NCI-H2171 treated with DMSO at 0.1 percent for 48 hours (cell line): ENCODE results near the gene CNNM3.

ENCODE experiments used
- DNase-seq: peaks from one replicate; lab custom pipeline; 2025; lab: John Stamatoyannopoulos, UW

The CNNM3 gene

DNA sequence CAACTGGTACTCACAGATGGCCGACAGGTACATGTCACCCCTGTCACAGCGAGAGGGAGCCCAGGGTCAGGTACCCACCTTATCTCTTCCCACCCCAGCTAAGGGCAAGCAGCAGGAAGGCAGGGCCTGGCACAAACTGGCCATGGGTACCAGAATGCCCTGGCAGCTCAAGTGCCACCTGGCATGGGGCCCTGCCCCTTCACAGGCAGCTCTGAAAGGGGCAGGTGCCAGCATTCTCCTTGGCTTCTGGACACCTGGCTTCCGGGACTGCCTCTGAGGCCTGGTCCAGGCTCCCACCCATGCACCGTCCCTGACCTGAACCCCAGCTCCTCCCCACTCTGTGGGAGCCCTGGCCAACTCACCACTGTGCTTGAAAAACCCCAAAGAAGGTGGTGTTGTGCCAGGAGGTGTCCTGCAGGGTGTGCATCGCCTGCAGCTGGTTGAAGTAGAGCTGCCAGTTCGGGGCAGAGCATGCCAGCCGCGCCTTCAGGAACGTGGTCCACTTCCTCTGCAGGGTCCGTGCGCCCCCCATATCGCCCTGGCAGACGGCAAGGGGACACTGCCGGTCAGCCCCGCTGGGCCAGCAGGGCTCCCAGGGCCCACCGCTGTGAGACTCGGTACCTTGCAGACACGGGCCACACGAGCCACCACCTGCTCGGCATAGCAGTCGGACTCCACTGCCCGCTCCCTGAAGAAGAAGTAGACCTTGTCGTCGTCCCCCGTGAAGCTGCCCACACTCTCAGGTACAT lies 48.4 kb downstream of the CNNM3 start:
- no peak for DNase-seq

DNA sequence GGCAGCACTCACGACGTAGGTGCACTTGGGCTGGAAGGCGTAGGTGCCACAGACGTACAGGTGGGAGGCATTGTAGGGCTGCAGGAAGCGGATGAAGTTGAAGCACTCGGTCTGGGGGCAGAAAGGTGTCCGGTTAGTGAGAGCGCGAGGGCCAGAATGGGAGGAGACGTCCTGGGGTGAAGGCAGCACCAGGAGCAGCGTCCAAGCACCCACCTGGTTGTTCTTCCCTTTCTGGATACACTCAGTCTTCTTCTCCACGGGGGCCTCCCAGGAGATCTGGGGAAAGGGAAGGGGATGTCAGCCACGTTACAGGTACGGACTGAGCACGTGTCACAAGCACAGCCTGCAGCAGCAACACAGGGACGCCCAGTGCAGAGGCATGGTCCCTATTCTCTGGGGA lies 49.6 kb downstream of the CNNM3 start:
- DNase-seq = no peak

DNA sequence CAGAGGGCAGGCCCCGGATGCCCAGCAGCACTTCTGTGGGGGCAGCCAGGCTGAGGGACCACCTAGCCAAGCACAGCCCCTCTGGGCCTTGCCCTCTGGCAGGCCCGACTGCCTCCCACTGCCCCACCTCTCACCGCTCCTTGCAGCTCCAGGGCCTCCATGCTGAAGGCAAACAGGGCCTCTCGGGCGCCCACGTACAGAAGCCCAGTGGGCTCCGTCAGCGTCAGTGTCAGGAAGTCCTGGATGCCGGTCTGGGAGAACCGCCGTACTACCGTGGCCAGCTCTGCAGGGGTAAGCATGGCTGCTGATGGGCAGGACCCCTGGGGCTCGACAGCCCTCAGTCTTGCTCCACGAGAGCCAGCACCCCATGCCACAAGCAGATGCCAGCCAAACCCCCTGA lies 50.1 kb downstream of the CNNM3 start:
- no peak for DNase-seq

DNA sequence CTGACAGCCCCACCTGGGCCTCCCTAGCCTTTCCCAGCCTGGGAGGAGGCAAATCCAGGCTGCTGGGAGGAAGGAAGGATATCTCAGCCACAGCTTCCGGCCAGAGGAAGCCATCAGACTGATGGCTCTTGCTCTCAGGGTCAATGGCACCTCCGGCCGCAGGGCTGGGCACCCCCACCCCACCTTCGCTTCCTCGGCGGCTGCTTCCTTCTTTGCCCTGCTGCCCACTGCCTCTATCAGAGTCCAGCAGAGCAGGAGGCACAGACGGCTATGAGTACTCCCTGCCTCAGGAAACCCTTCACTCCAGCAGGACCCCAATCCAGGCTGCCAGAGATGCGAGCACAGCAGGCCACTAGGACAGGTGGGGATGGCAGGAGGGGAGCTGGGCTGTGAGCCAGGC lies 50.5 kb downstream of the CNNM3 start:
- DNase-seq = no peak

DNA sequence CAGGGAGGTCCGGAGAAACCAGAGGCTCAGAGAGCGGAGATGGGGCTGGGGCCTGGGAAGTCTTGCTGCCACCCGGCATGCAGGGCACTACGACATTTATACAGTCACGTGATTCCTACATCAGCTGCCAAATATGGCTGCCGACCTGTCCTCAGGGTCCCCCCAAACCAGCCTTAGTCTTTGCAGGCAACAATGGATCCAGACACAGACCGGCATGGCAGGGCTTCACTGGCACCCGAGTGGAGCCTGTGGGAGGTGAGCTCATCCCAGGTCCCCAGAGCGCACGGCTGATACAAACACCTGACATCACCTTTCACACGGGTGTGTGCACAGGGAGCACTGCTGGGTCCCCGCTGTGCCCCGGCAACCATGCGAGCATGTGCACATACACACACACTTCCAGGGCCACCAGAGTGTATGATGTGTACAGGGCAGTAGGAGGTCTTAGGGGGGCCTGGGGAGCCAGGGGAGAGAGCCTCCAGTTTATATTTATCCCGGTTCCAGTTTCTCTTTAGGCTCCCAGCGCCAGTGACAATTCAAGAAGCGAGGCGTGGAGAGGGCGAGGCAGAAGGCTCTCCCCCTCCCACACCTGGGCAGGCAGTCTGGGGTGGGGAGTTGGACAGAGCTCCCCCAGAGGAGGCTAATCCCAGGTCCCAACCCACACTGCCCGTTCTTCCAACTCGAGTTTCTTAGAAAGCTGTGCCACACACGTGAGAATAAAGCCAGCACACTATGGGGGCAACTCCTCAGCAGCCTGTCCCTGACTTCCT lies 51.1 kb downstream of the CNNM3 start:
- DNase-seq = peak; percentile 31

DNA sequence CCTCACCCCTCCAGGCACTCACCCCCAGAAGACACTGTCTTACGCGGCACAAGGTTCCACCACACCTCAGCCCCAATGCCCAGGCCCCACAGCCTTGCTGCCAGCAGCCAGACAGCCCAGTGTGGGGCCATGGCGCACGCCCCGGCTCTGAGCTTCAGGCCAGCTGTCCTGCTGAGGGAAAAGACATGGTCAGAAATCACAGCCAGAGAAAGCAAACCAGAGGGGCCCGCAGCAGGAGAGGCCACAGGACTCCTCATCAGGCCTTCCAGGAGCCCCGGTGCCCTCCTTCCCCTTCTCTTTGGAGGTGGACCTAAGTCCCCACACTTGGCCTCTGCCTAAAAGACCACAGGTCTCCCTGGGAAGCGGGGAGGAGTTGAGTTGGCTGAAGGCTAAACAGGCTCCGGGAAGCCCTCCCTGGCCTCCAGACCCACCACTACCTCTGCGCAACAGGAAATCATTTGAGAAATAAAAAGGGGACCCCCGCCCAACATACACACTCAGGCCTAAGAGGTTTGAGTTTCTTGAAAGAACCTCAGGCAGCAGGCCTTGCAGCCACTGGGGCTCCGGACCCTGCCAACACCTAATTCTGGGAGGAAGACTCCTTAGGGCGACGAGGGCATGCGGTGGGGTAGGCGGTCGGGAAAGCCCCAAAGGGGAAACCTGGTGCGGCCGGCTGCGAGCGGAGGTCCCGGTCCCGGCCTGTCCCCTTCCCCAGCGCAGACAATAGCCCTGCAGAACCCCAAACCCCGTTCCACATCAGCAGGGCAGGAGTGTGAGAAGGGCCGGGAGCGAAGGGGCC lies 51.9 kb downstream of the CNNM3 start:
- DNase-seq = no peak

DNA sequence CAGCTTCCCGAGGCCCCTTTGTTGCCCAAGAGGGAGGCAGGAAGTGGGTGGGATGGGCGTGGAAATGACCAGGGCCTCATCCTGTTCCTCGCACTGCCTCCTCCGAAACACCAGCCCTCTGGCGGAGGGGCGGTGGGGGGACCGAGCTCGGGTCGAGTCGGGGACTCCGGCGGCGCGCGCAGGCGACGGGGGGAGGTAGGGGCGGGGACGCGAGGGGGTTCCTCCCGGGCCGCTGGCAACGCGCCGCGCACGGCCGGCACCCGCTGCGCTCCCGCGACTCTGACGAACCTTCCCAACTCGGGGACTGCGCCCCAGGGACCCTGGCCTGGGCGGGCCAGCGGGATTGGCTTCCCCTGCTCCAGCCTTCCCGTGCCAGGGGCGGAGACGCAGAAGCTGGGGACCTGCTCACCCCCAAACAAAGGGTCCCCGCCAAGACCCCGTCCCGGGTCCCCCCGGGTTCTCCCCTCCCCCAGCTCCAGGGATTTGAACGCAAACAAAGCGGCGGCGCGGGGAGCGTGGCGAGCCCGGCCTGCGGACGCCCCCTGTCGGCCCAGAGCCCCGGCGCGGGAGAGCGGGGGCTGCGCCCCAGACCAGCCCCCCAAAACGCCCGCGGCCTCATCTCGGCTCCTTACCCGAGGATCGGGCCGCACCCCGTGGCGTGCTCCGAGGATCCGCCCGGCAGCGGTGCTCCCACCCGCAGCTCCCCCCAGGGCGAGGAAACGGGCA lies 52.6 kb downstream of the CNNM3 start:
- peak; percentile 41 for DNase-seq

DNA sequence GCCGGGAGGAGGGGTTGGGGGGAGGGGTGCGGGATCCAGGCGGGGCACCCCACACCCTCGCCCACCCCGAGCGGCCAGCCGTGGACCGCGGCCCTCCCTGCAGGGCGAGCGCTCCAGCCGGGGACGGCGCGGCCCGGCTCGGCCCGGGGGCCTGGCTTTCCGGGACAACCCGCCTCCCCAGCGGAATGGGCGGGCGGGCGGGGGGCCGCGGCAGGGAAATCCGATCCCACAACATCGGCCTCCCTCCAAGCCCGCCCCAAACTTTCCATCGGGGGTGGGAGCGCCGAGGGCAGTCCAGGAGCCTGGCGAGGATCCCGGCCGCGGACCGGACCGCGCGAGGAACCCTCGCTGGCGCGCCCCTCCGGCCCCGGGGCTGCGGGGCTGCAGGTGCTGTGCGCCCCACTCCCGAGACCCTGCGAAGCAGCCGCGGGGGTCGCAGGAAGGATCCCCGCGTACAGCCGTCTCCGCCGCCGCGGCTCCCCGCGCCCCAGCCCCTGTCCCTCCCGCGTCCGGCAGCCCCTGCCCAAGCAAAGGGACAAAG lies 53.3 kb downstream of the CNNM3 start:
- no peak for DNase-seq

DNA sequence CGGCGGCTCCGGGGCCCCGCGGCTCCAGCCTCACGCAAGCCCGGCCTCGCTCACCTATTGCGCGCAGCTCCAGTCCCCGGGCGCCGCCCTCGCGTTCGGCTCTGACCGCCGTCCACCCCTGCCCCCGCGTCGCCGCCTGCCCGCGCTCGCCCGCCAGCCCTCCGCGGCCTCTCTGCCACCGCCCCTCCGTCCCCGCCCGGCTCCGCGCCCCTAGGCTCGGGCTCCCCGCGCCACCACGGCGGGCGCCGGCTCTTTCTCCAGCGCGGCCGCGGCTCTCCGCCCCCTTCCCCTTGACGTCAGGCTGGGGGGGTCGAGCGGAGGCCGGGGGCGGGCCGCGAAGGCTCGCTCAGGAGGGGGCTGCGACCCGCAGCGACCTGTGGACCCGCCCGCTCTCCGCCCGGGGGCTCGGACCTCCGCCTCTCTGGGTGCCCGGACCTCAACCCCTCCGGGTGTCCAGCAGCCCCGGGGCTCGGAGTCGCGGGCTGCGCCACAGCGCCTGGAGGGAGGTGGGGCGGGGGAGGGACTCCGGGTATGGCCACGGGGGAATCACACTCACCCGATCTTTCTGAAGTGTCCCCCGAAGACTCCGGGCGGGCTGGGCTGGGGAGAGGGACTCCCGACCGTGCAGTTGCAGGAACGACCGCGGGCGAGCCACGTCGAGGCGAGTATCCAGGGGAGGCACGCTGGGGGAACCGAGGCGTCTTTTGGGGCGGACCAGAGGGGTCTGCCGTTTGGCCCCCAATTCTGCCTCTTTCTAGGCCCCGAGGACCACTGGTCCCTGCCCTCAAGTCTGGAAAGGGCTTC lies 54.0 kb downstream of the CNNM3 start, which contains the start of gene SEMA4C:
SEMA4C (minus strand) TSS at position 259 of the 804 bp plus-strand sequence. CDS start 2,194 bp downstream, outside the sequence.
- DNase-seq = peak; percentile 26

DNA sequence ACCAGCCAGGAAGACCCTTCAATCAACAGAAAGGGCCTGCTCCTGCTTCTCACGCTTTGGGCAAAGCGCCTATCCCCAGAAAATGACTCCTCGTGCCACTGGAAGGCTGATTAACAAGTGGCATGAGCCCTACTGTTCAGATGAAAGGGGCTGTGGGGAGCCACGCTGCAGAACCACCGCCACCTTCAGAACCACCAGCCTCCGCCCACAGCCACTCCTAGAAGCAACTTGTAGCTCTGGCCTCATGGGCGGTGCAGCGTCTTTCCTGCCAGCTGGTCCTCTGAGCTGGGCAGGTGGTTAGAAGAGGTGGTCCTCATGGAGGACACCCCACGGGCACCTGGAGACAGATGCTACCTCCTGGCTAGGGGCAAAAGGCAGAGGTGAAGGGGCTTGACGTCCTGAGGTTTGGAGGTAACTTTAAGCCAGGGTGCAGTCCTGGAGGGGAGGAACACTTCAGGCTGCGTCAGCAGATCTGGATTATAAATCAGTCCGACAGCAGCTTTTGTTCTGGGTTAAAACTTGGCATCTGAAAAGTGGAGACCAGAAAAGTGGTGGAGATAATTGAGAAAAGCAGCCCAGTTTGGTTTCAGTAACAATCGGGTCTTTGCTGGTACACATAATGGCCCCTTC lies 54.7 kb downstream of the CNNM3 start:
- DNase-seq = peak; percentile 28

DNA sequence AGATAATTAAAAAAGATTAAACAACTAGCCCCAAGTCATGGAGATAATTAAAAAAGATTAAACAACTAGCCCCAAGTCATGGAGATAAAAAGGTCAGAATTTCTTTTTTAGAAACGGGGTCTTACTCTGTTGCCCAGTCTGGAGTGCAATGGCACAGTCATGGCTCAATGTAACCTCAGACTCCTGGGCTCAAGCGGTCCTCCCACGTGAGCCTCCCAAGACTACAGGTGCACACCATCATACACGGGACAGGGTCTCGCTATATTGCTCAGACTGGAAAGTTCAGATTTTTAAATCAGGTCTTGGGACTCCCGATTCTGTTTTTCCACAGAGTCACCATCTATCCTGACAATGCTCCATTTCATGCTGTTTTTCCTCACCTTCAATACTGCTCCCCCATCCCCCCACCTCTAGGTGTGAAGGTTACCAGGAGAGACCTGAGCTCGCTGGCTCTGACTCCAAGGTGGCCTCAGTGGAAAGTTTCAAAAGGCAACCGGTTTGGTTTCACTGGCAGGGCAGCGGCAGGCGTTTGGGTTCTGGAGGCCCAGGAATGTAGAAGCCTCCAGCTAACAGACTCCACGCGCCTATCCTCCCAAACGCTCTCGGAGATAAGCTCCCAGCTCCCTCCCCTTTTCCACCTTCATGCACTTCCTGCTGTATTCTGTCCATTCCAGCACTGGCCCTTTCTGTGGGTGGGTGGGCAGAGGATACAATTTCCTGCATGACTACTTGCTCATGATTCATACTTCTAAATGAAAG lies 56.7 kb downstream of the CNNM3 start:
- no peak for DNase-seq

DNA sequence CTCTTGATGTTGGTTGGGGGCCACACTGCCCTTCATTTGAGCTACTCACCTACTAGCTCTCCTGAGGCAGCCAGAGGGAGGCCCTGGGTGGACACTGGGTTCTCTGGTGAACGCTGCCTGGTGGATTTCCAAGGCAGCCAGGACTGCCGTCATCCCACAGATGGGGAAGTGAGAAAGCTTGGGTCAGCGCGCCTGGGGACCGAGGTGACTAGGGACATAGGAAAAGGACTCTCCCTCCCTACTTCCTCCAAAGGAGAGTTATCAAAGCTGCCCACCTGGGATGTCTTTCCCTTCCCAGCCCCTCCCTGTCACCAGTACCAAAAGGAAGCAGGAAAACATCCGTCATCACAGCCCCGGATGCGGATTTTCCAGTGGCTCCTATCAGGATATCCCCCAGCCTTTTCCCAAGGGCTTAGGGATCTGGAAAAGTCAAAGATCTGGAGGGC lies 57.6 kb downstream of the CNNM3 start:
- DNase-seq = no peak

DNA sequence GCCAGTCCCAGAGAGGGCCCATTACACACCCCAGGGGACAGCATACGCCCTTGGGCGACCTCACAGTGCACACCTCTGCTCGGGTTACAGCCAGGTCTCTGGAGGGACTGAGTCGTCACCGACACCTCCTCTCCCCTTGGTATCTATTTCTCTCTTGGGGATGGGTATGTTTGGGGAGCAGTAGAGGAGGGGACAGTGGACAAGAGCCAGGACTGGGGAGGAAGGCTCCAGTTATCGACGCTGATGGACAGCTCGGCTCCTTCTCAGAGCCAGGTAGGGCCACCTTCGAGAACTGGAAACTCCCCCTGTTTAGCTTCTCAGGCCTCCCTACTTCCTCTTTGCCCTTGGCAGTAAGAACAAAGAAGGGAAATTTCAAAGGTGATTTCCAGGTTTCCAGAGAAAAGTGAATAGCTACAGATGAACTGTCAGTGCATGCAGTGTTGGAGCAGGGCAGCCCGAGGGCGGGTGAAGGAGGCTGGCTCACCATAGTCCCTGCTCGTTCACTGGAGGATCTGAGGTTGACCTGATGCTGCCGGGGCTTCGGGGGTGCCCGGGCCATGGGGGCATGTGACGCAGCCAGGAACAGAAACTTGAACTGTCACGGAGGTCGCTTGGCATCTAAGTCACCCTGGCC lies 58.2 kb downstream of the CNNM3 start:
- DNase-seq = peak; percentile 10

DNA sequence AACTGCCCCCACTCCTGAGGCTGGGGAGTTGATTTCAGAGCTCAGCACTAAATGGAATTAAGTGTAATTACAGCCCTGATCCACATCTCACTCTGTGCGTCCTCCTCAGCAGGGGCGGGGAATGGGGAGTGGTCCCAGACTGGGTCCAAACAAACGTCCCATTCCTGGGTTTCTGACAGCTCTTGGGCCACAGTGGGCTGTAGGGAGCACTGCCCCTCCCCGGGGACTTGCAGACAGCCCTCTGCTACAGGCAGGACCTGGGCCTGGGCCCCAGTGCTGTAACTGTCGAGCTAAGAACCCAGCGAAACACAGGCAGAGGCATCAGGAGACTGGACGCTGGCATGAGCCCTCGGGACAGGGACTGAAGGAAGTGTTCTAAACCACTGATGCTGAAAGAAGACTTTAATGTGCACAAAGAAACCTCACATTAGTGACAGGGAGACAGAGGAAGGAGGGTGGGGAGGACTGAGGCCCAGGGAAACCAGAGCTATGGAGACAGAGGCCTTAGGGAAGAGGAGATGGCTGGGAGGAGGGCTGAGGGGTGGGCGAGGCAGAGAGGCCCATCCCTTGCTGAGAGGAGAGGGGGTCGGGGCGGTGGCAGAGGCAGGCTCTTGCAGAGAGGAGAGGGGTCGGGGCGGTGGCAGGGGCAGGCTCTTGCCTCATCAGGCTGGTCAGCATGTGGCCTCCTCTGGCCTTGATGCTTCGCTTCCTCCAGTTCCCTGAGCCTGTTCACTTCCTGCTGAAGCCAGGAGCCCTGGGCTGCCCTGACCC lies 59.6 kb downstream of the CNNM3 start:
- DNase-seq = no peak

DNA sequence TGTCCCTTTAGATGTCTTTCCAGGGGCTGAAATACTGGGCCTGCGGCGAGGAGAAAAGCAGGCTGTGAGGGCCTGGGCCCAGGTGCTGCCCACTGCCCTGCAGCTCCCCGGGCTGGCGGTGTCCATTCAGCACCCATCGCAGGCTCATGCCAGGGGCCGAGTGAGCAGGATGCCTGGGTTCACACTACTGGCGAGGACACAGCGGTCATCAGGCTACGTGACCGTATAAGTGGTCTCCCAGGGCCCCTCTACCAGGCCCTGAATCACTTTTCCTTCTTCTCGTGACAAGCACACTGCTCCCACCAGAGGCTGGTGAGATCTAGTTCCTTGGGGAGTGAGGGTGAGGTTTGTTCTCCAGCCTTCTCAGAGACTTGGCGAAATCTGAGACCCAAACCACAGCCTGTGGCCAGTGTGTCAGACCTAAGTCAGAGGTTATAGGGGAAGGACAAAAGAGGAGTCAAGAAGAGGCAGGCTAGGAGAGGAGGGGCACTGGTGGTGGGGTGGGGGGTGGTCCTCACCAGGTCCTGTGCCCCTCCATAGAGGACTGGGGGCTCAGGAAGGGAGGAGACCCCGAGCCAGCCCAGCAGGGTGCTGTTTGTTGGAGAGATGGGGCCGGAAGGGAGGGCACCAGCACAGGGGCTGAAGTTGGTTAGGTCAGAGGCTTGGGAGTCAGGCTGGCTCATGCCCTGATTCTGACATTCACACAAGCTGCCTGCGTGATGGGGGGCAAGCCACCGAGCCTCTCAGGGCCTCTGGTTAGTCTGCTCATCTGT lies 60.4 kb downstream of the CNNM3 start:
- DNase-seq = no peak

DNA sequence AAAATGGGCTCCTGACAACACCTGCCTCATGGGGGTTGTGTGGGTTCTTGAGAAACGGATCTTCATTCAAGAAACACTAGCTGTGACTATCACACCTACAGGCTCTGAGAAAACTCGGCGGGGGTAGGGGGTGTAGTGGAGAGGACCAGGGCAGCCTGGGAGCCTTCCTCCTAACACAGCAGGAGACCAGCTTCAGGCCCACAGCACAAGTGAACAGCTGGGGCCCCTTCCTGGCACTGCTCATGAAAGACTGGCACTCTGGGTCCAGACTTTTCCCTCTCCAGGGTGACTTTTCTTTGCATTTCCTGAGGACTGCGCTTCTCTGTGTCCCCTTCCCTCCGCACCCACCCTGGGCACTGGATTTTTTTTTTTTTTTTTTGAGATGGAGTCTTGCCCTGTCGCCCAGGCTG lies 61.0 kb downstream of the CNNM3 start:
- no peak for DNase-seq

DNA sequence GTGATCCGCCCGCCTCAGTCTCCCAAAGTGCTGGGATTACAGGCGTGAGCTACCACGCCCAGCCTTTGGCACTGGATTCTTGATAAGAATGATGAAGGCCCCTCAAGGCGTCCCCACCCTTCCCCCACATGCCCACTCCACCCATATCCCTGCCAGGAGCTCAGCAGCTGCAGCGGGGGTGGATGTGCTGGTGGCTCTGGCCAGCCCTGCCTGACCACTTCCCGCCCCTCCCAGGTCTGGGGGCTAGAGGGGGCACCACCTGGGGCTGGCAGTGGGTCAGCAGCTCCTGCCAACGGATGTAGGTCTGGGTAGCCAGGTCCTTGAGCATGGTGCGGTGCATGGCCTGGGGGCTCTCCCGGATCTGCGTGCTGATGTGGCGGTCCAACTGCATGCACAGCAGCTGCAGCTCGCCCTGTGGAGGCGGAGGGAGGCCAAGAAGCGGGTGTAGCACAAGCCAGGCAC lies 61.6 kb downstream of the CNNM3 start:
- DNase-seq = no peak
